ENCODE measurements around the gene FHIP1B.

DNA sequence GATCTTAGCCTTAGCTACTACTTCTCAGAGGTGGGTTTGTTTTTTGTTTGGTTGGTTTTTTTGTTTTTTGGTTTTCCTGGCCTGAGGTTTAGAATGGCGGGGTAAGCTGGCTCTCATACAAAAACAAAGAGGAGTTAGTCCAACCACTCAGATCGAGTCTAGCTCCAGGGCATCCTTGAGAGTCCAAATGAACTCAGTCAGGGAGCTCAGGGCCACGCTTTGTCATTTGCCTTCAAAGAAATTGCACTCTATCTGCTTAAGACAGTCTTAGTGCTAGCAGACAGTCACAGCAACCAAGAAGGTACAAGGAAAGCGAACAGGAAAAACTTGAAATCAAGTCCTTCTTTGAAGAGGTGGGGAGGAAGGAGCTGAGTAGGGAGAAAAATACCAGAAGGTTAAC is 17.9 kb downstream of the FHIP1B start:
- TF ChIP-seq POLR2A (IDR thresholded peaks at IDR 0.05) (no peak), POLR2AphosphoS5 (IDR thresholded peaks at IDR 0.05) (no peak), EP300 (IDR thresholded peaks at IDR 0.05) (no peak)
- TF ChIP-seq, protein P1, sequence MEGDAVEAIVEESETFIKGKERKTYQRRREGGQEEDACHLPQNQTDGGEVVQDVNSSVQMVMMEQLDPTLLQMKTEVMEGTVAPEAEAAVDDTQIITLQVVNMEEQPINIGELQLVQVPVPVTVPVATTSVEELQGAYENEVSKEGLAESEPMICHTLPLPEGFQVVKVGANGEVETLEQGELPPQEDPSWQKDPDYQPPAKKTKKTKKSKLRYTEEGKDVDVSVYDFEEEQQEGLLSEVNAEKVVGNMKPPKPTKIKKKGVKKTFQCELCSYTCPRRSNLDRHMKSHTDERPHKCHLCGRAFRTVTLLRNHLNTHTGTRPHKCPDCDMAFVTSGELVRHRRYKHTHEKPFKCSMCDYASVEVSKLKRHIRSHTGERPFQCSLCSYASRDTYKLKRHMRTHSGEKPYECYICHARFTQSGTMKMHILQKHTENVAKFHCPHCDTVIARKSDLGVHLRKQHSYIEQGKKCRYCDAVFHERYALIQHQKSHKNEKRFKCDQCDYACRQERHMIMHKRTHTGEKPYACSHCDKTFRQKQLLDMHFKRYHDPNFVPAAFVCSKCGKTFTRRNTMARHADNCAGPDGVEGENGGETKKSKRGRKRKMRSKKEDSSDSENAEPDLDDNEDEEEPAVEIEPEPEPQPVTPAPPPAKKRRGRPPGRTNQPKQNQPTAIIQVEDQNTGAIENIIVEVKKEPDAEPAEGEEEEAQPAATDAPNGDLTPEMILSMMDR (IDR thresholded peaks at IDR 0.05): no peak
